Left forelimb (tissue), 1 donor: Measurements from ENCODE around the gene MAGI1.
"Not testable (repeated sequence)": the region's sequence is repeated elsewhere in the genome, so short reads cannot be mapped to it uniquely, and the experiment has no call there.

ENCODE experiments used
- DNase-seq: peaks from one replicate; pipeline ENCODE4 v3.0.0-alpha.2; 2018; ENCODE audit warnings: low spot score

Gene MAGI1

DNA sequence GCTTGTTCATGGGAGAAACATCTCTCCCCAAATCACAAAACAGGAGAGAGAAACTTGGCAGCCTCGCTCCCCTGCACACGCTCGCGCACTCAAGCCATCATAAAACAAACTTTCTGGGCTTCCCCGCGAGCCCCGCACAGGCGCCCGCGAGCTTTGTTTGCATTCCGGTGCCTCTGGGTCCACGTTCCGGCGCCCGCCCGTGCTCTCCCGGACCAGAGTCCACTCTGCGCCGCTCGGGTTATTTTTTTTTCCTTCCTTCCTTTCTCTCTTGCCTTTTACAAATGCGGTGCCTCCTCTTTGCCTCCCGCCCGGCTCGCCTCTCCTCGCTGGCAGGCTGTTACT lies 363 bp downstream of the MAGI1 start:
- no peak for DNase-seq

DNA sequence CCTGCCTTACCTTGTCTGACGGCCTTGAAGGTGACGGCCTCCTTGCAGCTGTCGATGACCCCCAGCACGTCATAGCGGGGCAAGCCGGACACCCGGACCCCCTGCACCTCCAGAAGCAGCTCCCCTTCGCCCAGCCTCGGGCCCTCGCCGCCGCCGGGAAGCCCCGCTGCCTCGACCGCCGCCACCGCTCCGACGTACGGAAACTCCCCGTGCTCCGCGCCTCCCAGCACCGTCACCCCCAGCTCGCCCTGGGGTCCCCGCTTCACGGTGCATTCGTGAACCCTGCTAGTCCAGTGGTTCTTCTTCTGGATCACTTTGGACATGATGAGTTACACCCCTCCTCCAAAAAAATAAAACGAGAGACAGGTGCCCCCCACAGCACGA lies 740 bp downstream of the MAGI1 start:
- DNase-seq, result peak; percentile 70

DNA sequence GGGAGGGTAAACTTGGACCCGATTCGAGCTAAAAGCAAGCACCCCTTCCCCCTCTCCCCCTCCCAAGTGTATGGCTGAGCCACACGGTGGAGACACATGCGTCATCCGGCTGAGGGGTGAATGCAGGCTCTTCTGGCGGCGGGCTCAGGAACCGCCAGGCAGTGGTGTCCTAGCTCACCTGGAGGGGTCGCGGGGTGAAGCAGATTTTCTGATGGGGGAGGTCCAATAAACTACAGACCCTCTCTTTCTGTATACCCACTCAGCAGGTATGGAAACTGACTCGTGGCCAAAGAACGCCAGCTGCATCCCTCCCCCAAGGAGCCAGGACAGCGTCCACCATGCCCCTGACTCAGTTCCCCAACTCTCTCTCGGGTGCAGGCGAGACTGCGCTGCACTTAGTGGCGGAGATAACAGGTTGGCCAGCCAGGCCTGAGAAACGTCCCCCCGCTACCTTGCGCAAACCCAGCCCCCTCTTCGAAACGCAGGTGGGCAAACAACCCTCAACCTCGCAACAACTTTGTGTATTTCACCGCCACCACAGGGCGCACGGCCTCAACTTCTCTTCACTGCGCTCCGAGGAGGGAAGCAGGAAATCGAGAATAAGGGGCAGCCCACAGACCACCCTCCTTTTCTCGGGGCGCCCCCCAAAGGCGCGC lies 1.3 kb downstream of the MAGI1 start:
- no peak for DNase-seq

DNA sequence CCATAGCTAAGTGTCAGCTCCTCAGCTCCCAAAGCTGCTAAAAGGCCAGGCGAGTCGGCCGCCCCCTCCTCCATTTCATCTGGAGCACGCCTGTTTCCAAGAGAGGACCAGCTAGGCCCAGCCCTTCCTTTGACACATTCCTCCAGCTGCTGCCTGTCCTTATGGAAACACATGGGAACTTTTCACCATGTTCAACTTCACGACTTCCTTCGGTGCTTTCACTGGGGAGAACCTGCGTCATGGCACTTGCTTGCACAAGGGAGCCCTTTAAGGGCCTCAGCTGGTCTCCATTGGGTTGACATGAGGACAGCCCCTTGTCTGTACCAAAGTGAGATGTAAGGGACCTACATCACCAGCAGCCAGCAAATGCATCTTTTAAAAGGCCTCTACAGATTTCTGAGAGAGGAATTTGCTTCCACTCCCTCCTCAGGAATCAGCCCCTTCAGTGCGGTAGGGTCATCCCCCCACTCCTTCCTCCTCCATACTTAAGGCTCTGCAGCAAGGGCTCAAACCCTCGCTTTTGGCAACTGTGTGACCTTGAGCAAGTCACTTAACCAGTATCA lies 2.1 kb downstream of the MAGI1 start:
- no peak for DNase-seq

DNA sequence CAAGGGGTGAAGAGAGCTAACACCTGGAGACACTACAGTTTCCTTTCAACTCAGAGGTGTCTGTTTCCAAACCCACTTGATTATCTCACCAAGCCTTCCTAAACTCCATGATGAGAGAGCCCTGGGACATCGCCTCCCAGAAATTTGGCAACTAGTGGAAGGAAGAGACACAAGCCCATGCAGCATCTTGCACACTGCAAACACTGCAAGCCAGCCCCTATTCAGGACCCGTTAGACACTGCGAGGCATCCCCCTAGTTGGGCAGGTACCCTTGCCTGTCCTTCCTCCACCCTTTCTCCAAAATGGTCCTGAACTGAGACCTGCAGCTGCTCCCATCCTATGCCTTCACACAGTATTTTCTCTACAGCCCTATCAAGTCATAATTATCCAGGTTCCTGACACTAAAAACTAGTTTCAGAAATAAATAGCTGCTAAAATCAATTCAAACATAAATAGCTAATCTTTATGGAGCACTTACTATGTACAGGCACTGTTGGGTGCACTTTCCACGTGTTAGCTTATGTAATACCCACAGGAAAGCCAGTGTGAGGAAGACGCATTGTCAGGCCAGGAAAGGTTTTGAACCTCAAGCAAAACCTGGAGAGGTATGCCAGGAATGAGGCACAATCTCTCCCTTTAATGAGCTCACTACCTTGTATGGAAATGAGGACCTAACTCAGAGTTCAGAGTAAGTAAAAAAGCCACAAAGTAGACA lies 2.8 kb downstream of the MAGI1 start:
- no peak for DNase-seq

DNA sequence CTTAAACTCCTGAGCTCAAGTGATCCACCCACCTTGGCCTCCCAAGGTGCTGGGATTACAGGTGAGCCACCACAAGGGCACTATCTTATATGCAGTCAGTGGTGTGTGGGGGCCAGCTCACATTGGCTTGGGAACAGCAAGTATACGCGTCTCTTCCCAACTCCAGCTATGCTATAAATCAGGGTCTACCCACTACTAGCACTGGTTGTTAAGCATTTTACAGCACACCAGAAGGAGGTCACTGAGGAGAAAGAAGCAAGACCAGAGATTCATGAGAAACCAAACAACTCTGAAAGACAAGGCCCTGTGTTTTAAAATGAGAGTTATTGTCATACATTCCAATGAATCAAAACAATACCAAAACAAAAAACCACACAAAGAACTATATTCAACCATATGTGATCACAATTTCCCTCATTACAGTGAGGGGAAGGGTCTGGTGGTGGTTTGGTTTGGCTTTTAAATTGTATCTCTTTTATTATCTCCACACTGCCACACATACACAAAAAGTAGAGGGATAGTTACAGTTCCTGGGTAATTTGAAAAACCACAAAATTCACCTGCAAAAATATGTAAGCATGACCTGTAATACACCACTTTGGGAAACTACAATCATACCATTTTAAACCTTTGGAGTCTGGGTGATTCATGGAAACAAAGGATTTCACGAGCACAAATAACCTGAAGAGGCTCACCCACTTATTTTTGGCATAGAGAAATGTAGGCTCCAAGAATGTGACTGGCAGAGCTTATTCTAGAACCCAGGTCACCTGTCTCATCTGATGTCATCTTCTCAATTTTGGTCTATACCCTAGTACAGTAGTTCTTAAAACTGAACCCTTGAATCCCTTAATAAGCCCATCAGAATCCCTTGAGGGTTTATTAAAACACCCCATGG lies 5.2 kb downstream of the MAGI1 start:
- DNase-seq, result no peak

DNA sequence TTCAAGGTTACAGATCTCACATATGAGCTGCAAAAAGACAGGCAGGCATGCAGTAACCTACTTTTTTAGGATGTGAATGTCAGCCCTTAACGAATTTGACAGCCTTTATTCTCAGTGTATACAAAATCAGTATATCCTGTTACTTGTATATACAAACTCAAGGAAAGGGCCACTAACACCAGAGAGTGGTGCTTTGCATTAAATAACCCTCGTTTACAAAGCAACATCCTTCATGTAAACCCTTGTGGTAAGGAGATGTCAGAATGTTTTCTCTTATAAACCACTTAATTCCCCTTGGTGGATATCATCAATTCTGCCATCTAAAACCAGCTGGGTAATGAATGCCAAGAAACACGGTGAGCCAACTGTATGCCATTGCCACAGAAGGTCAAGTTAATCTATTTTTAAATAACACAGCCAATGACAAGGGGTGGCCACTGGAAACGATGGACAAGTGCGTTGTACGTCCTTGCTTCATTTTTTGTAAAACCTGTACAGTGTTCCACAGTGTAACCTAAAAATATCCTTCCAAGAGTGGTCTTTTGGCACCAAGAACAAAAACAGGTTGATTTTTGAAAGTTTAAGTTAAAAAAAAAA lies 7.5 kb downstream of the MAGI1 start:
- DNase-seq, result no peak

DNA sequence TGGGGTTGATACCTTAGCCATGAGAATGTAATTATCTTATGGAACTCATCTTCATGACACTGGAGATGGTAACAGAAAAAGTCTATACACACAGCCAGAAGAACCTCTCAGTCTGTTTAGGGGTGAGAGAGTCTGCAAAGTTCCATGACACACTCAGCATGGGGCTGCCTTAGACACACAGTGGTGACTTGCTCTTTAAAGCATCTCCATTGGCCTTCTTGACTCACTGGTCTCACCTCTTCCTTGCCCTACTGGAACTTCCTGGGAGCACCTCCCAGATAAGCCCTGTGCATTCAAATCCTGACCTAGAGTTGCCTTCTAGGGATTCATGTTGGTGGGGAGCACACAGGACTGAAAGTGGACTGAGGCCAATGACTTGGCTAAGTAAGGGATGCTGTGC lies 9.3 kb downstream of the MAGI1 start:
- no peak for DNase-seq

DNA sequence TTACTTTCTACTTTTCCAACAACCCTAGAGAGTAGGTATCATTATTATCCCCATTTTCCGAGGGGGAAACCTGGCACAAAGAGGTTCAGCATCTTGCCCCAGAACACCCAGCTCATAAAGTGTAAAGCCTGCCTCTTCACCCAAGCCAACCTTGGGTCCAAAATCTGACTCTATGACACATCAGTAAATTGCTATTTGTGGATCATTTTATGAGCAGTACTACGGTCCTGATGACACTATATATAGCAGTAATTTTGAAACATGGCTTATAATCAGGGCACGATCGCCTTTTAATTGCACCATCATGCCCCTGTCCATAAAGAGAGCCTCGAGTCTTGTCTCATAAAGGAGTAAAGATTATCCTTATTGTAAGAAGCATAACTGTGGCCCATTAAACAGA lies 9.7 kb downstream of the MAGI1 start:
- DNase-seq, result no peak

DNA sequence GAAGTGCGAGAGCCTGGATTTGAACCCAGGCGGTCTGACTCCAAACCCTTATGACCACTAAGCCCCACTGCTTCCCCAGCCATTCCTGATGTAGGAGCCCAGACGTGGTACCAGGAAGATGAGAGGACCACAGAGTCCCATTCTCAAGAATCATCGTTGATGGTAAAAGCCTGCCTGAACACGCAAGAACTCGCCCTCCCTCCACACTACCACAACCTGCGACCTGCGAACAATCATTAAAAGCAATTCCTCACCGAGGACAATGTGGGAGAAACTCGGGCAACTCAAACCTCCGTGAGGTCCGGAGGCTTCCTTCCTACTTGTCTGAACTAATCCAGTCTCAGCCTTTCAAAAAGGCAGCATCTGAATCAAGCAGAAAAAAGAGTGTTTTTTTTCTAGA lies 10.3 kb downstream of the MAGI1 start:
- DNase-seq, result no peak

DNA sequence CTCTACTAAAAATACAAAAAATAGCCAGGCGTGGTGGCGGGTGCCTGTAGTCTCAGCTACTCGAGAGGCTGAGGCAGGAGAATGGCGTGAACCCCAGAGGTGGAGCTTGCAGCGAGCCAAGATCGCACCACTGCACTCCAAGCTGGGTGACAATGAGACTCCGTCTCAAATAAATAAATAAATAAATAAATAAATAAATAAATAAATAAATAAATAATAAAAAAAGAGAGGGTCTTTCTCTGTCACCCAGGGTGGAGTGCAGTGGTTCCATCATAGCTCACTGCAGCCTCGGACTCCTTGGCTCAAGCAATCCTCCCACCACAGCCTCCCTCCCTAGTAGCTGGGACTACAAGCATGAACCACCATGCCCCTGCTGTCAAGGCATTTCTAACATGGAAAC lies 11.6 kb downstream of the MAGI1 start:
- DNase-seq, result not testable (repeated sequence)

DNA sequence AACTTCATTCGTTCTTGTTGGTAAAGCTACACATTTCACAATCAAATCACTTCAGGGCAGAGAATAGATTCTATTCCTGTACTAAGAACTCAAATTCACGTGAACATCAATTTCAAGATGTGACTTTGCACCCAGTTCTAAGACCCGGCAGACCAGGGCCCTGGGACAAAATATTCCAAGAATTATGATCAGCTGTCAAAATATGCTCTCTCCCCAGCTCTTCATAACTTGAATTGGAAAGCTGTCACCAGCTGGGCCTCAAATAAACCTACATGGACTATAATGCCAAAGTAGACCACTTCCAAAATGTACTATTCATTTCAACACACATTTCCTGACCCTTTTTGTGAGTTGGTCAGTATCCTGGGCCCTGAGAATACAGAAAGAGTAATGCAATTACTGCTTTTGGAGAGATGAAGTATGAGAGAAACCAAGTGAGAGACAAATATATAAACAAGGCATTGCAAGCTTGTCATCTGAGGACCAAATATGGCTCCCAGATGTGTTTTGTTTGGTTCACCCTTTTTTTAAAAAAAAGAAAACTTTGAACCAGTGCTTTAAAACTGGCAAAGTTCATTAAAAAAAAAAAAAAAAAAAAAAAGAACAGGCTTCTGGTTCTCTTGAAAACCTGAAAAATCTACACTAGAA lies 14.9 kb downstream of the MAGI1 start:
- no peak for DNase-seq

DNA sequence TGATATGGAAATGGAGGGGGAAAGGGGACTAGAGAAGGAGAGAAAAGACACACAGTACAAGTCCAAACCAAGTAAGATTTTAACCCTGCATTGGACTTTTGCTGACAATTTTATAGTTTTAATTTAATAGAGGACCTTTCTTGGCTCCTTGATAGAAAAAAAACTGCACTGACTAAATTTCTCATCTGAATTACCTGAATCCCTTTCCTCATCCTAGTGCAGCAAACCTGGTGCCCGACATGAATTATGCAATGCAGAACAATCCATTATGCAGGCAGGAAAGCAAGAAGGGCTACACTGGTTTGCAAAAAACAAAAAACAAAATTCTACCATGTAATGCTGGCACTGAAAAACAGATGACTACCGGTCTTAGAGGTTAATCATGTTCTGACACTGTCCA lies 15.5 kb downstream of the MAGI1 start:
- no peak for DNase-seq

DNA sequence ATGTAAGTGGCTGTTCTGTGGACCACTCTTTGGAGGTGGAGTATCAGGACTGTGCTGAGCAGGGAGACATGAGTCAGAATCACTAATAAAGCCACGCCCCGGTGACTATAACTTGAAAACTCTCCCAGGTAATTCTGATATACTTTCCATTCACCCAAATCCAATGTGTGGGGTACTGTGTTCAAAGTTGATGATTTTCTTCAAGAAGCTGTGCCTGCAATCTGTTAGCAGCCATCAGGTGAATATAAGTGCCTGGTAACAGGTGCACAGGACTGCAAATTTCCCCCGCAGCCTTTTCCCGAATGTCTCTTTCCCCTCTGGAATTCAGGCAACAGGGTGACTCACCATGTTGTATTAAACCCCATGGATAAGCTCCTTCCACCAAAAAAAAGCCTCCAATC lies 17.0 kb downstream of the MAGI1 start:
- no peak for DNase-seq

DNA sequence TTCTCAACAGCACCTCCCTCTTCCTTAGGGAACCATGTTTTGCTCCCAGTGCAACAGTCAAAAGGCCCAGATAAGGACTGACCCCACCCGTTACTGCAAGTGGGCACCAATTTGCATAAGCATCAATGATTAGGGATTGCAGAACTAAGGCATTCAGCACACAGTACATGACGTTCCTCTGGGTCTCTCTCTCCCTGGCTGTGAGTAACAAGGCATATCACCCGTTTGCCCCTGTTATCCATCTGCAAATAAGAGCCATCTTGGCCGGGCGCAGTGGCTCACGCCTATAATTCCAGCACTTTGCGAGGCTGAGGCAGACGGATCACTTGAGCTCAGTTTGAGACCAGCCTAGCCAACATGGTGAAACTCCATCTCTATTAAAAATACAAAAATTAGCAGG lies 18.8 kb downstream of the MAGI1 start:
- DNase-seq, result no peak

DNA sequence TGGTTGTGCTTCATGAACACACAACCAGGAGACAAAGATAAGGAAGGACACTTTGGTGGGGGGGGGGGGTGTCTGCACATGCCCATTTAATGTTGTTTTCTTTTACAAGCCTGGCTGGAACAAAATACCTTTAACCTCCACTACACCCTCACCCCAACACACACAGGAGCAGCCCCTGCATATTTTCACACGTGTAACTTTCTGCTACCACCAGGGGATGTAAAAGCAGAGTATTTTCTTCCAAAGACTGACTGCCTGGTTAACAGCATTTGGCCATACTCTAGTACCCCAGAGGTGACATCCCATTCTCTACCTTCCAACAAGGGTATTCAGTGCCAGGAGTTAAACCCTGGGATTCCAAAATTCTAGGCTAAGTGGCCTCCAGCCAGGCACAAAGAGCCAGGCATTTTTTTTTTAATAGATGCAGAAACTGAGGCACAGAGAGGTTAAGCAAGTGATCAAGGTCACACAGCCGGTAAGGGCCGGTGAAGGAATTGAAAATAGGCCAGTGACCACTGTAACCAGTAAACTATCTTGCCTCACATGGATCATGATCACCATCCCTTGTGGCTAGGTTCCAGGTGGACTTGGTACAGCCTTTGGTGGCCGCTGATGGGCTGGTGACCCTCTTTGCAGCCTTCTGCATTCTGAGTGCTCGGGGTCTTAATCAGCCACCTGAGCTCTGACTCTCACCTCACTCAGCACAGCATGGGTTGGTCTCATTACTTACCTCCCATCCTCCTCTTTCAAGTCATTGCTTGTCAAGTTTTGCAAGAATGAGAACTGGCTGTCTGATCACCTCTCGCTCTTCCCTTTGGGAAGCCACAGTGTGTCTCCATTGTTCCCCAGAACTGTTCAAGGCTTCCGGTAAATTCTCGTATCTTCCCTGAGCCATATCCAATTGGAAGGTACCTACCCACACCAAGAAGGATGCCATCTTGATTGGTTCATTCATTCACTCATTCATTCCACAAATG lies 20.4 kb downstream of the MAGI1 start:
- DNase-seq, result no peak

DNA sequence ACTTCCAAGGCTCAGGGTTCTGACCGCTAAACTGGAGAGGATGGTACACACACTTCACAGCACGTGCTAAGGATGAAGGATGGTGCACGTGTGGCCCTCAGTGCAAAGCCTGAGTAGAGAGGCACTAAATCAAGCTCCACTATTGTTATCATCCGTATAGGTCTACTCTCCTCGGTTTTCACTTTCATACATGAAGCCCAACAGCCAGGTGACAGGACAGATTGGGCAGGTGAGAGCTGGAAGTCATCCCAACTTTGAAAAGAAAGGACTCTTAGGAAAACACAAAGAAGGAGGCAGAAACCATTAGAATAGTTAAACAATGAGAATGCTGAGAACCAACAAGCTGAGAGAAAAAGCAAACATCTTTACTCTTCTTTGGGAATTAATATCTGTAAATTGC lies 21.1 kb downstream of the MAGI1 start:
- DNase-seq, result no peak

DNA sequence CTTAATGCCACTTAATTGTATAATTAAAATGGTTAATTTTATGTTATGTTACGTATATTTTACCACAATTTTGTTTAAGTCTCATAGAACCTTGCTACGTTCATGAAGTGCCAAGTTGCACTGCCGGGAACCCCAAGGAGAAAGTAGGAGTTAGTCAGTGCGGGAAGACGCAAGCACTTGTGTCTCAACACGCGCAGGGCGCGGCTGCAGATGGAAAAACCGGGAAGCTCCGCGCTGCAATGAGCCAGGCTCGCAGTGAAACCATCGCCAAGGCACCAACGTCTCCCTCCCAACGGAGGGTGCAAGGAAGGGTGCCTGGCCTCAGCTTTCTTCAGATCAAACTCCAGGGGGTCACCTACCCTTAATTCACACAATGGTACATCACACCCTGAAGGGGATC lies 21.6 kb downstream of the MAGI1 start:
- no peak for DNase-seq

DNA sequence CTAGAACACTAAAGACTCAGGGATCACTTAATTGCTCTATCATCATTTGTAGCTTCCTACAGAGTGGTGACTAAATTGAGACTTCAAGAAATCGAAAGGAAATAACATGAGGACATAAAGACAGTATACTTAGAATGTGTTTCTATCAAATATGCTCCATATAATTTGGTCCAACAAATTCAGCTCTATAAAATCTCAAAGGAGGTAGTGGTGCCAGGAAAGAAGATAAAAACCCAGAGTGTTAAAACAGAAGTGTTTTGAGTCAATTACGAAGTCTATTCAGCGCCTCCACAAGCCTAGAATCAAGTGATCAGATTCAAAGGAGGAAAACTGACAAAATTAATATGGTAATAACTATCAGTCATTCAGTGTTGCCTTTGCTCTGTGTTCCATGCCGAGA lies 22.9 kb downstream of the MAGI1 start:
- DNase-seq, result no peak

DNA sequence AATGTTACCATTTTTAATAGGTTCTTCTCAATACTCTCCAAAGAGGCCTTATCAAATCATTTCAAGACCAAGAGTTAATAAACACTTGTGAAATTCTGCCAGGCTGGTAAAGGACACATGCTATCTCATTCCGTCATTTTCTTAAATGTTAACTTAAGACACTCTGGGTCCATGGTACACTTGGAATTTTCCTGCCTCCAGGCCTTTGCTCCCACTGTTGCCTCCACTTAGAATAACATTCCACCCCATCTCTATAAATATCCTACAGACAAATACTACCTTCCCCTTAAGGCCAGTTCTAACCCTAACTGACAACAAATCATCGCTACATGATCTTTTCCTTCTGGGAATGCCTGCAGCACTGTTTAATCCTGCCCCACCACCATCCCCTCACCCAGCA lies 24.1 kb downstream of the MAGI1 start:
- no peak for DNase-seq

DNA sequence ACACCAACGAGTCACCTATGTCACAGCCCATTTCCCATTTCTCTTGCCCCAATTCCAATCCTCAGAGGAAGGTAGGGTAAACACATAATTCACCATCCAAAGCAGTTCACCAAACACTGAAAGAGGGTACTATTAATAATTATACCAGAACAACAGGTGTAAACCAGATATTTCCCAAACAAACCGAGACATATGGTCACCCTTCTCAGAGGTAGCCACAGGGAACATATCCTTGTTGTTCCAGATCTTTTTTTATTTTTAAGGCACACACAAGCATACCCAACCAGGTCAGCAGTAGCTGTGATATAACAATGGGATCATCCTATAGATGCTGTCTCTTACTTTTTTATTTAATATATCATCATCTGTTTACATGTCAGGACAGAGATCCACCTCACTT lies 24.7 kb downstream of the MAGI1 start:
- no peak for DNase-seq
